Trophoblast cell (in vitro differentiated cells and primary cell): ENCODE measurements around the gene CD4.

Experiments
- DNase-seq, 2 donors: peaks; one replicate each; pipeline ENCODE4 v3.0.0-alpha.2; 2016
- H2AFZ ChIP-seq: 2 replicates; pipeline ENCODE4 v1.6.1; 2013; ENCODE audit warnings: low read length, moderate library complexity, mild to moderate bottlenecking; ENCODE audit not compliant: insufficient read depth, poor library complexity
- H2AK5ac ChIP-seq: 2 replicates; pipeline ENCODE4 v1.6.1; 2013; ENCODE audit warnings: mild to moderate bottlenecking, low read length
- H2BK120ac ChIP-seq: 2 replicates; pipeline ENCODE4 v1.6.1; 2013; ENCODE audit warnings: low read length, mild to moderate bottlenecking, moderate library complexity; ENCODE audit not compliant: insufficient read depth, poor library complexity
- H2BK12ac ChIP-seq: 2 replicates; pipeline ENCODE4 v1.6.1; 2013; ENCODE audit warnings: mild to moderate bottlenecking, low read length, moderate library complexity
- H2BK5ac ChIP-seq: 2 replicates; pipeline ENCODE4 v1.6.1; 2013; ENCODE audit warnings: low read length, low read depth, moderate library complexity, mild to moderate bottlenecking; ENCODE audit not compliant: poor library complexity
- H3K14ac ChIP-seq: 2 replicates; pipeline ENCODE4 v1.6.1; 2013; ENCODE audit warnings: mild to moderate bottlenecking, low read length
- H3K18ac ChIP-seq: 2 replicates; pipeline ENCODE4 v1.6.1; 2013; ENCODE audit warnings: mild to moderate bottlenecking, low read length
- H3K23ac ChIP-seq: 2 replicates; pipeline ENCODE4 v1.6.1; 2013; ENCODE audit warnings: low read length
- H3K27ac ChIP-seq: 2 replicates; pipeline ENCODE4 v1.5.1; 2013; ENCODE audit warnings: low read depth, mild to moderate bottlenecking, inconsistent platforms, low read length, moderate library complexity
- H3K27me3 ChIP-seq: 2 replicates; pipeline ENCODE4 v1.6.1; 2013; ENCODE audit warnings: inconsistent platforms, mild to moderate bottlenecking, low read length, moderate library complexity; ENCODE audit not compliant: insufficient read depth
- H3K36me3 ChIP-seq, 2 experiments: 1 replicate in 1 of 2; 2 replicates in 1 of 2; pipeline ENCODE4 v1.6.1; 2013; ENCODE audit warnings: low read length in 2 of 2, mild to moderate bottlenecking in 2 of 2, moderate library complexity in 1 of 2; ENCODE audit not compliant: insufficient read depth in 2 of 2, control insufficient read depth in 1 of 2
- H3K4ac ChIP-seq: 2 replicates; pipeline ENCODE4 v1.6.1; 2013; ENCODE audit warnings: low read depth, mild to moderate bottlenecking, low read length, moderate library complexity
- H3K4me1 ChIP-seq, 2 experiments: 1 replicate in 1 of 2; 2 replicates in 1 of 2; pipeline ENCODE4 v1.6.1; 2013; ENCODE audit warnings: low read length in 2 of 2, mild to moderate bottlenecking in 2 of 2, moderate library complexity in 1 of 2; ENCODE audit not compliant: insufficient read depth in 2 of 2, control insufficient read depth in 1 of 2
- H3K4me2 ChIP-seq: 2 replicates; pipeline ENCODE4 v1.6.1; 2013; ENCODE audit warnings: inconsistent platforms, mild to moderate bottlenecking, low read length, moderate library complexity
- H3K4me3 ChIP-seq: 2 replicates; pipeline ENCODE4 v1.5.1; 2013; ENCODE audit warnings: mild to moderate bottlenecking, low read depth, low read length, inconsistent platforms
- H3K79me1 ChIP-seq: one replicate; pipeline ENCODE4 v1.6.1; 2013; ENCODE audit warnings: low read length
- H3K79me2 ChIP-seq: 2 replicates; pipeline ENCODE4 v1.6.1; 2013; ENCODE audit warnings: low read length, mild to moderate bottlenecking; ENCODE audit not compliant: control insufficient read depth, insufficient read depth, poor library complexity
- H3K9ac ChIP-seq: 2 replicates; pipeline ENCODE4 v1.6.1; 2013; ENCODE audit warnings: mild to moderate bottlenecking, low read length
- H3K9me3 ChIP-seq: 2 replicates; pipeline ENCODE4 v1.6.1; 2013; ENCODE audit warnings: low read depth, mild to moderate bottlenecking, control low read depth, inconsistent platforms, low read length; ENCODE audit not compliant: insufficient read depth
- H4K12ac ChIP-seq: 2 replicates; pipeline ENCODE4 v1.6.1; 2013; ENCODE audit warnings: low read depth, mild to moderate bottlenecking, low read length, moderate library complexity
- H4K8ac ChIP-seq: 2 replicates; pipeline ENCODE4 v1.6.1; 2013; ENCODE audit warnings: low read depth, mild to moderate bottlenecking, low read length, moderate library complexity
- H4K91ac ChIP-seq: one replicate; pipeline ENCODE4 v1.6.1; 2013; ENCODE audit warnings: low read depth, mild to moderate bottlenecking, low read length, moderate library complexity
- WGBS: extraction: QIAGEN DNeasy Blood & Tissue Kit; methylation state at CpG from one replicate; pipeline ENCODE4 v1.1.7; 2013; ENCODE audit warnings: missing lambda C conversion rate; ENCODE audit not compliant: insufficient read length, insufficient coverage; ENCODE audit errors: extremely low coverage; 5-methylcytosine and 5-hydroxymethylcytosine counted together

CD4 gene

DNA sequence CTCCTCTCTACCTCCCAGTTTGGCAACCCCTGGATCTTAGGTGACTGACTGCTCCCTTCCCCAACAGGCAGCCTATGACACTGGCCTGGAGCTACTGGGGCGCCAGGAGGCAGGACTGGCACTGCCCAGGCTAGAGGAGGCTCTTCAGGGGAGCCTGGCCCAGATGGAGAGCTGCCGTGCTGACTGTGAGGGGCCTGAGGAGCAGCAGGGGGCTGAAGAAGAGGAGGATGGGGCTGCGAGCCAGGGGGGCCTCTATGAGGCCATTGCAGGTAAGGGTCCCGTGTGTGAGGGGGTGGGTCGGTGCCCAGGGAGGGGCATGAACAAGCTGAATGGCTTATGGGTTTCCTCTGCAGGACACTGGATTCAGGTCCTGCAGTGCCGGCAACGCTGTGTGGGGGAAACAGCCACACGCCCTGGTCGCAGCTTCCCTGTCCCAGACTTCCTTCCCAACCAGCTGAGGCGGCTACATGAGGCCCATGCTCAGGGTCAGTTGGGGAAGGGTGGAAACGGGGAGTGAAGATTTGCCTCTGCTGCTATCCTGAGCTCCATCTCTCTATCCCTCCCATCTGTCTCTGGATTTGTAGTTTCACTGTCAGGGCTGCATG is 41.1 kb downstream of the CD4 start:
- no CpG with 5 or more reads among the region's 11 CpGs for WGBS

DNA sequence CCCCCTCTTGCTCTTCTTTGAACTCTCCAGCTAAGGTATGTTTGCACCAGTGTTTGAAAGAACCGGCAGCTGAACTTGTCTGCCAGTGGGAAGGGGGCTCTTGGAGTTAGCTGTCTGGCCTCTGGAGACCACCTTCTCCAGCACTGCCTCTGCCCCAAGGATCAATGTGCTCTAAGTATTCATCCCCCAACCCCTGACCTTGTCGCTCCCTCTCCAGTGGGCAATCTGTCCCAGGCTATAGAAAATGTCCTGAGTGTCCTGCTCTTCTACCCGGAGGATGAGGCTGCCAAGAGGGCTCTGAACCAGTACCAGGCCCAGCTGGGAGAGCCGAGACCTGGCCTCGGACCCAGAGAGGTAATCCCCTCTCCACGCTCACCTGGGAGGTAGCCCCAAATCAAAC is 41.7 kb downstream of the CD4 start:
- no peak for DNase-seq
- no peak overlapping the region for H3K9ac ChIP-seq
- H4K91ac ChIP-seq: no peak overlapping the region
- H3K4me2 ChIP-seq: no peak overlapping the region
- H3K27ac ChIP-seq: no peak overlapping the region
- no peak overlapping the region for H2BK5ac ChIP-seq
- no peak overlapping the region for H2BK120ac ChIP-seq
- no peak overlapping the region for H3K4me3 ChIP-seq
- no peak overlapping the region for H3K23ac ChIP-seq
- no peaks in the 10 kb centered on the region for H3K9me3 ChIP-seq
- peaks cover 8% of the 10 kb centered on the region for H3K79me2 ChIP-seq
- H2AK5ac ChIP-seq: no peak overlapping the region
- H4K12ac ChIP-seq: no peak overlapping the region
- no peak overlapping the region for H4K8ac ChIP-seq
- H3K27me3 ChIP-seq: no peaks in the 10 kb centered on the region
- H3K4ac ChIP-seq: no peak overlapping the region
- H3K36me3 ChIP-seq: peaks cover 28 to 32% of the 10 kb centered on the region in 2 experiments
- WGBS: no CpG with 5 or more reads among the region's 6 CpGs
- peaks cover 10% of the 10 kb centered on the region for H3K79me1 ChIP-seq
- no peak overlapping the region for H3K14ac ChIP-seq
- H2BK12ac ChIP-seq: no peak overlapping the region
- peaks cover 0 to 10% of the 10 kb centered on the region in 2 experiments for H3K4me1 ChIP-seq
- H3K18ac ChIP-seq: no peak overlapping the region
- H2AFZ ChIP-seq: no peak overlapping the region

More for the DNA sequence above, 41.1 kb downstream of the CD4 start:
- Histone ChIP-seq H3K9ac (no peak overlapping the region), H3K4me2 (no peak overlapping the region), H3K4ac (no peak overlapping the region), H3K79me1 (peaks cover 10% of the 10 kb centered on the region), H2AK5ac (no peak overlapping the region), H3K27me3 (no peaks in the 10 kb centered on the region), H3K36me3 (peaks cover 28 to 32% of the 10 kb centered on the region in 2 experiments), H2AFZ (no peak overlapping the region), H3K18ac (no peak overlapping the region), H4K91ac (no peak overlapping the region), H3K9me3 (no peaks in the 10 kb centered on the region), H2BK5ac (no peak overlapping the region), H2BK120ac (no peak overlapping the region), H3K14ac (no peak overlapping the region), H2BK12ac (no peak overlapping the region), H3K4me3 (no peak overlapping the region), H3K27ac (no peak overlapping the region), H3K23ac (no peak overlapping the region), H3K79me2 (peaks cover 8% of the 10 kb centered on the region), H4K8ac (no peak overlapping the region), H4K12ac (no peak overlapping the region), H3K4me1 (peaks cover 0 to 11% of the 10 kb centered on the region in 2 experiments)
- no peak for DNase-seq

DNA sequence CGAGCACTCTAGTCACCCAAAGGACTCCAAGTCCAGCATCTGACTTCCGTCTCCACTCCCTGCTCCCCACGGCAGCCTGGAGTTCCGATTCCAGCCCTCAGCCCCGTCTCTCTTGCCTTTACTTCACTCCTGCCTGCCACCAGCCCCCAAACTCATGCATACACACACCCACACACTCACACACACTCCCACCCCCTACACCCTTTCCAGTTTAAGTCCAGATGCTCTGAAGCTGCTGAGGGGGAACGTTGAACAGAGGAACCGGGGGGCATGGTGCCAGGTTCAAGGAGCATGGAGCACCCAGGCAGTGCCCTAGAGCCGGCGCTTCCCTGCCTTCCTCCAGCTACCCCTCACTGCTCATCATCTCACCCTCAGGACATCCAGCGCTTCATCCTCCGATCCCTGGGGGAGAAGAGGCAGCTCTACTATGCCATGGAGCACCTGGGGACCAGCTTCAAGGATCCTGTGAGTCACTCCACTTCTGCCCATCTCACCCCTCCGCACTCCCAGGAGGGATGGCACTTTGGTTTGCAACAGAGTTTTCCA is 42.2 kb downstream of the CD4 start:
- H3K9ac ChIP-seq: no peak overlapping the region
- H3K4me1 ChIP-seq: peaks cover 0 to 10% of the 10 kb centered on the region in 2 experiments
- H3K79me1 ChIP-seq: peaks cover 10% of the 10 kb centered on the region
- no CpG with 5 or more reads among the region's 12 CpGs for WGBS
- H2AFZ ChIP-seq: no peak overlapping the region
- H2BK120ac ChIP-seq: no peak overlapping the region
- no peak overlapping the region for H2BK12ac ChIP-seq
- H3K27ac ChIP-seq: no peak overlapping the region
- H4K12ac ChIP-seq: no peak overlapping the region
- no peaks in the 10 kb centered on the region for H3K9me3 ChIP-seq
- H4K91ac ChIP-seq: no peak overlapping the region
- H3K4me2 ChIP-seq: no peak overlapping the region
- H2BK5ac ChIP-seq: no peak overlapping the region
- DNase-seq: no peak
- peaks cover 8% of the 10 kb centered on the region for H3K79me2 ChIP-seq
- no peak overlapping the region for H3K4me3 ChIP-seq
- no peak overlapping the region for H3K23ac ChIP-seq
- H3K27me3 ChIP-seq: no peaks in the 10 kb centered on the region
- no peak overlapping the region for H2AK5ac ChIP-seq
- no peak overlapping the region for H3K18ac ChIP-seq
- H4K8ac ChIP-seq: no peak overlapping the region
- H3K14ac ChIP-seq: no peak overlapping the region
- H3K36me3 ChIP-seq: peaks cover 32 to 36% of the 10 kb centered on the region in 2 experiments
- no peak overlapping the region for H3K4ac ChIP-seq

GRCh38 chr12:6832125-6832524 is 42.8 kb downstream of the CD4 start:
- Histone ChIP-seq H3K4me1 (peaks cover 0 to 10% of the 10 kb centered on the region in 2 experiments), H4K8ac (no peak overlapping the region), H4K91ac (no peak overlapping the region), H2AFZ (no peak overlapping the region), H3K79me1 (peaks cover 10% of the 10 kb centered on the region), H3K36me3 (peaks cover 38 to 42% of the 10 kb centered on the region in 2 experiments), H3K4me2 (no peak overlapping the region), H3K18ac (no peak overlapping the region), H2BK120ac (no peak overlapping the region), H2AK5ac (no peak overlapping the region), H3K23ac (no peak overlapping the region), H2BK12ac (no peak overlapping the region), H4K12ac (no peak overlapping the region), H3K9me3 (no peaks in the 10 kb centered on the region), H3K4me3 (no peak overlapping the region), H3K9ac (no peak overlapping the region), H3K27ac (no peak overlapping the region), H3K14ac (no peak overlapping the region), H2BK5ac (no peak overlapping the region), H3K79me2 (peaks cover 8% of the 10 kb centered on the region), H3K4ac (no peak overlapping the region), H3K27me3 (no peaks in the 10 kb centered on the region)
- no CpG with 5 or more reads among the region's 4 CpGs for WGBS
- DNase-seq: no peak
